ENCODE results near the gene ABCG1.

- TF ChIP-seq POLR2A (IDR thresholded peaks at IDR 0.05; ENCODE audit: low read length) = no peak
- no peak for TF ChIP-seq GATA1 (IDR thresholded peaks at IDR 0.05; ENCODE audit: low read depth, low read length)
Measured at GRCh38 chr21:42315296-42315891, 96.5 kb downstream of the ABCG1 start, which contains the start of gene TFF3.
